Subcutaneous abdominal adipose tissue (tissue), 5 donors: ENCODE data around the gene PRLH.
"Not testable (repeated sequence)": the region's sequence is repeated elsewhere in the genome, so short reads cannot be mapped to it uniquely, and the experiment has no call there.

Source experiments
- H3K27ac ChIP-seq: one replicate; pipeline ENCODE4 v1.7.0; 2013; ENCODE audit warnings: low read depth, mild to moderate bottlenecking, inconsistent platforms, low read length, moderate library complexity
- H3K27me3 ChIP-seq, 5 donors: one replicate each; pipeline ENCODE4 v1.7.0; 2013; ENCODE audit warnings: low read length in 5 of 5, inconsistent platforms in 1 of 5; ENCODE audit not compliant: control insufficient read depth in 5 of 5, insufficient read depth in 4 of 5
- H3K36me3 ChIP-seq, 5 donors: one replicate each; pipeline ENCODE4 v1.7.0; 2013; ENCODE audit warnings: low read length in 5 of 5; ENCODE audit not compliant: control insufficient read depth in 5 of 5, insufficient read depth in 5 of 5
- H3K4me1 ChIP-seq, 5 donors: one replicate each; pipeline ENCODE4 v1.7.0; 2013; ENCODE audit warnings: low read length in 5 of 5, mild to moderate bottlenecking in 3 of 5, moderate library complexity in 1 of 5; ENCODE audit not compliant: control insufficient read depth in 5 of 5, insufficient read depth in 5 of 5
- H3K4me3 ChIP-seq, 5 donors: one replicate each; pipeline ENCODE4 v1.7.0; 2013; ENCODE audit warnings: low read length in 5 of 5, low read depth in 1 of 5
- H3K9ac ChIP-seq, 5 donors: one replicate each; pipeline ENCODE4 v1.7.0; 2013; ENCODE audit warnings: low read length in 5 of 5, mild to moderate bottlenecking in 4 of 5, moderate library complexity in 3 of 5
- H3K9me3 ChIP-seq, 5 donors: one replicate each; pipeline ENCODE4 v1.7.0; 2013; ENCODE audit warnings: low read length in 5 of 5; ENCODE audit not compliant: control insufficient read depth in 5 of 5
- donor health status: healthy.
- donor health status: healthy.
- donor health status: healthy.
- donor health status: healthy.
- donor health status: healthy.

PRLH gene

GRCh38 chr2:237591141-237591881 lies 24.9 kb downstream of the PRLH start:
- Histone ChIP-seq H3K36me3 (no peaks in the 10 kb centered on the region), H3K9me3 (no peaks in the 10 kb centered on the region), H3K27ac (no peak overlapping the region), H3K4me3 (peak overlapping the region in 1 of 5 donors; percentile 36), H3K27me3 (no peaks in the 10 kb centered on the region), H3K9ac (no peak overlapping the region), H3K4me1 (peaks cover 0 to 18% (median 10%) of the 10 kb centered on the region in 5 donors)

DNA sequence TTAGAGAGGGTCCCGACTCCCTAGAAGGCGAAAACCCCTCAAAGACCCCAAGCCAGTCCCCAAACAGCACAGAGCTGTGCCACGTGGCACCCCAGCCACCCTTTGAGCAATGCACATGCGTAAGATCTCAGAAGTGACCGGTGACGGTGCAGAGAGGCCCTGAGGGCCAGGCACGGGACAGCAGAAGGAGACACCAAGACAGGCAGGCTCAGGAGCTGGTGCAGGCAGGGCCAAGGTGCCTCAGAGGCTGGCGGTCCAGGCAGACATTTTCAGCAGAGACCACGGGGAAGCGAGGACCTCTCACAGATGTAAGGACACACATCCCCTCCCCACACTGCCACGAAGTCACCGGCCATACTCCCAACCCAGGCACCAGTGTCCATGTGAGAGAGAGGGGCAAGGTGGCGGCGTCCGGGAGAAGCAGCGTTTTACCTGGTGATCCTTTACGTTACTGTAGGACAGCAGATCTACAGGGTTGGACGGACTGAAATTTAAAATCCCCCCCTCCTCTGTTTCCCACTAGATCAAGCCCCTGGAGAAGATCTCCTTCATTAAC lies 26.1 kb downstream of the PRLH start:
- H3K27ac ChIP-seq: no peak overlapping the region
- no peaks in the 10 kb centered on the region for H3K9me3 ChIP-seq
- no peak overlapping the region for H3K4me3 ChIP-seq
- no peaks in the 10 kb centered on the region for H3K36me3 ChIP-seq
- H3K4me1 ChIP-seq: peaks cover 0 to 18% (median 10%) of the 10 kb centered on the region in 5 donors
- H3K9ac ChIP-seq: no peak overlapping the region
- no peaks in the 10 kb centered on the region for H3K27me3 ChIP-seq

DNA sequence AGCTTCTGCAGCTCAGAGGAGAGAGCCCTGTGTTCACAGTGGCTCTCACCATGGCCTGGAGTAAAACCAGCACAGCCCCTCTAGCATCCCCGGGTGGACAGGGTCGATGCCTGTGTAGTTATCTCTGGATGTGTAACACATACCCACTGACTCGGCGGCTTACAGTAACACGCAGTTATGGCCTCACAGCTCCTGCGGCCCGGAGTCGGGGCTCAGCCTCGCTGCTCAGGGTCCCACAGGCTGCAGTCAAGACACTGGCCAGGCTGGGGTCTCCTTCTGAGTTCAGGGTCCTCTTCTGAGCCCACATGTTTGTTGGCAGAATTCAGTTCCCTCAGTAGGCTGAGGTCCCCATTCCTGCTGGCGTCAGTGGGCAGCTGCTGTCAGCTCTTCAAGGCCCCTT lies 26.7 kb downstream of the PRLH start:
- Histone ChIP-seq H3K4me1 (peaks cover 0 to 18% (median 10%) of the 10 kb centered on the region in 5 donors), H3K27me3 (no peaks in the 10 kb centered on the region), H3K27ac (no peak overlapping the region), H3K9ac (no peak overlapping the region), H3K9me3 (no peaks in the 10 kb centered on the region), H3K4me3 (no peak overlapping the region), H3K36me3 (no peaks in the 10 kb centered on the region)

- no peaks in the 10 kb centered on the region for H3K9me3 ChIP-seq
- H3K4me3 ChIP-seq: no peak overlapping the region
- H3K36me3 ChIP-seq: no peaks in the 10 kb centered on the region
- peaks cover 0 to 18% (median 10%) of the 10 kb centered on the region in 5 donors for H3K4me1 ChIP-seq
- no peak overlapping the region for H3K9ac ChIP-seq
- no peak overlapping the region for H3K27ac ChIP-seq
- H3K27me3 ChIP-seq: no peaks in the 10 kb centered on the region
Observed at GRCh38 chr2:237593596-237594320, 27.4 kb downstream of the PRLH start.

DNA sequence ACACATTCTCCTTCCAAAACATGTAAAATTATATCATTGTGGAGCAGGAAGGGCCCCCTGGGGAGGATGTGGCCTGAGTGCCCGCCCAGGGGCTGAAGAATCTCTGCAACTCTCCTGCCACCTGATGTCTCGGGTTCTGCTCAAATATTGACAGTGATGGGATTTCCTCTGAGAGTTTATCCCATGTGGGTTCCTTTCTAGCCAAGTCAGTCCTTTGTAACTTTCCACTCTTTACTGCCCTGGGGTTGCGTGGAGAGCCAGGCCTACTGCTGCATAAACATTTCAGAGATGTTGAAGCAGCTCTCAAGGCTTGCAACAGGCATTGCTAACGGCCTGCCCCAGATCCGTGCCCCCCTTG lies 28.1 kb downstream of the PRLH start:
- Histone ChIP-seq H3K4me3 (no peak overlapping the region), H3K9me3 (no peaks in the 10 kb centered on the region), H3K27ac (no peak overlapping the region), H3K27me3 (no peaks in the 10 kb centered on the region), H3K36me3 (no peaks in the 10 kb centered on the region), H3K4me1 (peaks cover 0 to 18% (median 10%) of the 10 kb centered on the region in 5 donors), H3K9ac (no peak overlapping the region)

DNA sequence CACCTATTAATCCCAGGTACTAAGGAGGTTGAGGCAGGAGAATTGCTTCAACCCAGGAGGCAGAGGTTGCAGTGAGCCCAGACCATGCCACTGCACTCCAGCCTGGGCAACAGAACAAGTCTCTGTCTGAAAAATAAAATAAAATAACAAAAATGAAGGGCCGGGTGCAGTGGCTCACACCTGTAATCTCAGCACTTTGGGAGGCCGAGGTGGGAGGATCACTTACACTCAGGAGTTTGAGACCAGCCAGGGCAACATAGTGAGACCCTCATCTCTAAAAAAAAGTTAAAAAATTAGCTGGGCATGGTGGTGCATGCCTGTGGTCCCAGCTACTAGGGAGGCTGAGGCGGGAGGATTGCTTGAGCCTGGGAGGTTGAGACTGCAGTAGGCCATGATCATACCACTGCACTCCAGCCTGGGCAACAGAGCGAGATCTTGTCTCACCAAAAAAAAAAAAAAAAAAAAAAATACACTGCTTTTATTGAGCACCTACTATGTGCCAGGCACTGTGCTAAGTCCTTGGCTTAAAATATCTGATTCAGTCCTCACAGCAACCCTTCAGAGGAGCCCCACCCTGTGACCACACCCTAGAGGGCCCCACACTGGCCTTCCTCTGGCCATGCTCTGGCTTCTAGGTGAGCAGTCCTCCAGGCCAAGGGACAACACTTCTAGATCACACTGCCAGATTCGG lies 29.6 kb downstream of the PRLH start:
- not testable (repeated sequence) for H3K36me3 ChIP-seq, H3K27ac ChIP-seq, H3K4me3 ChIP-seq, H3K9me3 ChIP-seq, H3K27me3 ChIP-seq, H3K9ac ChIP-seq
- H3K4me1 ChIP-seq: peaks cover 0 to 22% (median 17%) of the 10 kb centered on the region in 5 donors

GRCh38 chr2:237596520-237597195 lies 30.3 kb downstream of the PRLH start:
- Histone ChIP-seq H3K27me3 (no peaks in the 10 kb centered on the region), H3K4me3 (no peak overlapping the region), H3K27ac (no peak overlapping the region), H3K4me1 (peaks cover 0 to 21% (median 15%) of the 10 kb centered on the region in 5 donors), H3K9ac (no peak overlapping the region), H3K36me3 (no peaks in the 10 kb centered on the region), H3K9me3 (no peaks in the 10 kb centered on the region)

DNA sequence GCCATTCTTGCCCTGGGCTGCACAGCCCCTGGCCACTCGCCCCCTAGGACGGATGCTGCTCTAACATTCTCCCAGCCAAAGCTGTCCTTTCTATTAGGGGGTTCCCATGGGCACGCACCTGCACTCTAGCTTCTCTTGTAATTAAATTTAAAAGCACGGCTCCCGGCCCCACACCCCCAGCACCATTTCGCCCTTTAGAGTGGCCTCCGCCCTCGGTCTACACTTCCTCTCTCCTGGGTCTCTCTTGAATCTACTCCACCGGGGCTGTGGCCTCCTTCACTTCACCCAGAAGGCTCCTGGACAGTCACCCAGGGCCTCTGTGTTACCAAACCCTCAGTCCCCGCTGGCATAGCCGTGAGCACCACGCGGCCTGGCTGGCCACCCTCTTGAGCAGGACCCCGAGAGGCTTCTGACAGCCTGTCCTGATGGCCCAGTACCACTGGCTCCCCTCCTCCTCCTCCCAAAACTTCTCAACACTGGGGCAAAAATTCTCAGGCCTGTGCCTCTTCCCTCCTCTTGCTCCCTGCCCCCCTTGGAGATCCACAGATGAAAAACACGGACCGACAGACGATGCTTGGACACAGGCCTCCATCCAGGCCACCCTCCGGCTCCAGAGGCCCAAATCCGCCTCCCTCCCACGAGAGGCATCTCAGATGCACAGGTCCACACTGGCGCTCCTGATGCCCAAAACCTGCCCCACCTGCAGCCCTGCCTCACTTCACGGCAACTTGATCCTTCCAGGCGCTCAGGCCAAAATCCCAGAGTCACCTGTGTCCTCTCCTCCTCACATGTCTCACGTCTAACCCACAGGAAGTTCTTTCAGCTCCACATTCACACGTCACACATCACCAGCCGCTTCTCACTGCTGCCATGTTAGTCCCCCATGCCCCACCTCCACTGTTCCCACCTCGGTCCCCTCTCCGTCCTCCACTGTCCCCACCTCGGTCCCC lies 31.1 kb downstream of the PRLH start:
- no peaks in the 10 kb centered on the region for H3K27me3 ChIP-seq
- H3K9ac ChIP-seq: no peak overlapping the region
- H3K36me3 ChIP-seq: no peaks in the 10 kb centered on the region
- H3K9me3 ChIP-seq: no peaks in the 10 kb centered on the region
- peaks cover 0 to 21% (median 15%) of the 10 kb centered on the region in 5 donors for H3K4me1 ChIP-seq
- H3K4me3 ChIP-seq: no peak overlapping the region
- no peak overlapping the region for H3K27ac ChIP-seq
